Urothelium cell line (cell line): ENCODE measurements around the gene ITPKC.
"Not testable (repeated sequence)": the region's sequence is repeated elsewhere in the genome, so short reads cannot be mapped to it uniquely, and the experiment has no call there.

Source experiments
- DNase-seq: peaks from one replicate; pipeline ENCODE4 v3.0.0; 2011; ENCODE audit warnings: low spot score, mixed read lengths
- FAIRE-seq: peaks from 2 replicates; lab custom pipeline; 2011; peaks lifted over from hg19 to GRCh38; lab: Jason Lieb, UNC

ITPKC gene

DNA sequence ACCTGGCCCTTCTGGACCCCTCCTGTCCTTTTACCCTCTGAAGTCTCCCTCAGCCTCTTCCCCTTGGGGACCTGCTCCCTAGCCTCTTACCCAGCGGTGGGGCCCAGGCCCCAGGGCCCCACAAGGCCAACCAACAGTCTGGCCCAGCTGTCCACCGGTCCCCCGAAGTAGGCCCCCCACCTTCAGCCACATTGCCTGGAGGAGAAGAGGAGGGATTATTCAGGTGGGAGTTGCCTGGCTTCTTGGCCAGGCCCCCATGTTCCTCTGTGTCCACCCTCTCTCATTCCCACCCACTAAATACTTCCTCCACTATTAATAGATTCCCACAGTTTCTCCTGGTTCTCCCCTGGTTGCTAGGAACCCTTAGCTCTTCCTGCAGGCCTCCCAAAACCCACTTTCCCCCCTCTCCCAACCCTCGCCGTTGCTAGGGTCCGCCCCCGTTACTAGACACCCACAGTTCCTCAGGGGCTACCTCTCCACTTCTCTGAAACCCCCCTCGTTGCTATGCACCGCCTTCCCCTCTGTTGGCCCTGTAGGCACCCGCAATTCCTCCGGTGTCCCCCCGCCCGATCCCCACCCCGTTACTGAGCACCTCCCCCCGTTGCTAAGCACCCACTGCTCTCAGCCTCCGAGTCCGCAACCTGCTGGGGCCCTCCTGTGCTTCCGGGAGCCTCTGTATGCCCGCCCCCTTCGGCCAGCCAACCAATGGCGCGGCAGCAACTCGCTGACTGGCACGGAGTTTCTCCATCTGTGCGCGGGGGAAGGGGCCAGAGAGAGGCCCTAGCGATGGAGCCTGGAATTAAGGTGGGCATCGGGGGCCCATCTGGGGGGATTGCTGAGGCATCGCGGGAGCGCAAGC is 2.2 kb upstream of the ITPKC start:
- DNase-seq (peak; percentile 94), FAIRE-seq (peak; percentile 20)

GRCh38 chr19:40716031-40716481 is 856 bp upstream of the ITPKC start:
- DNase-seq (peak; percentile 81), FAIRE-seq (no peak)

DNA sequence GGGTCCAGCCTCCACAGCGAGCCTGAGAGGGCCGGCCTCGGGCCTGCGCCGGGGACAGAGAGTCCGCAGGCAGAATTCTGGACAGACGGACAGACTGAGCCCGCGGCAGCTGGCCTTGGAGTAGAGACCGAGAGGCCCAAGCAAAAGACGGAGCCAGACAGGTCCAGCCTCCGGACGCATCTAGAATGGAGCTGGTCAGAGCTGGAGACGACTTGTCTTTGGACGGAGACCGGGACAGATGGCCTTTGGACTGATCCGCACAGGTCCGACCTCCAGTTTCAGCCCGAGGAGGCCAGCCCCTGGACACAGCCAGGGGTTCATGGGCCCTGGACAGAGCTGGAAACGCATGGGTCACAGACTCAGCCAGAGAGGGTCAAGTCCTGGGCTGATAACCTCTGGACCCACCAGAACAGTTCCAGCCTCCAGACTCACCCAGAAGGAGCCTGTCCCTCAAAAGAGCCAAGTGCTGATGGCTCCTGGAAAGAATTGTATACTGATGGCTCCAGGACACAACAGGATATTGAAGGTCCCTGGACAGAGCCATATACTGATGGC is 490 bp downstream of the ITPKC start:
- FAIRE-seq = no peak
- DNase-seq = no peak

- no peak for DNase-seq
- no peak for FAIRE-seq
Measured at GRCh38 chr19:40717880-40718773, 1.2 kb downstream of the ITPKC start.

- DNase-seq (peak; percentile 51), FAIRE-seq (no peak)
Measured at GRCh38 chr19:40718774-40719391, 2.0 kb downstream of the ITPKC start.

GRCh38 chr19:40719414-40719894 is 2.5 kb downstream of the ITPKC start:
- no peak for DNase-seq
- FAIRE-seq = no peak

DNA sequence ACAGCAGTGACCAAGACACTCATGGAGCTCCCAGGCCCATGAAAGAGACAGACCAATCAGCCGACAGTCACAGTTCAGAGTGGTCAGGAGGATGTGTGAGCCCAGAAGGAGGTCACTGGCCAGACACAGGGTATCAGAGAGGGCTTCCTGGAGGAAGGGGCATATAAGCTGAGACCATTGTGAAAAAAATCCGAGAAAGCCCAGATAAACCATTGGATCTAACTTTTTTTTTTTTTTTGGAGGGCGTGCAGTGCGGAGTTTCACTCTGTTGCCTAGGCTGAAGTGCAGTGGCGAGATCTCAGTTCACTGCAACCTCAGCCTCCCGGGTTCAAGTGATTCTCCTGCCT is 4.2 kb downstream of the ITPKC start:
- FAIRE-seq (no peak), DNase-seq (no peak)

GRCh38 chr19:40721936-40722661 is 5.2 kb downstream of the ITPKC start:
- DNase-seq = no peak
- FAIRE-seq = no peak

DNA sequence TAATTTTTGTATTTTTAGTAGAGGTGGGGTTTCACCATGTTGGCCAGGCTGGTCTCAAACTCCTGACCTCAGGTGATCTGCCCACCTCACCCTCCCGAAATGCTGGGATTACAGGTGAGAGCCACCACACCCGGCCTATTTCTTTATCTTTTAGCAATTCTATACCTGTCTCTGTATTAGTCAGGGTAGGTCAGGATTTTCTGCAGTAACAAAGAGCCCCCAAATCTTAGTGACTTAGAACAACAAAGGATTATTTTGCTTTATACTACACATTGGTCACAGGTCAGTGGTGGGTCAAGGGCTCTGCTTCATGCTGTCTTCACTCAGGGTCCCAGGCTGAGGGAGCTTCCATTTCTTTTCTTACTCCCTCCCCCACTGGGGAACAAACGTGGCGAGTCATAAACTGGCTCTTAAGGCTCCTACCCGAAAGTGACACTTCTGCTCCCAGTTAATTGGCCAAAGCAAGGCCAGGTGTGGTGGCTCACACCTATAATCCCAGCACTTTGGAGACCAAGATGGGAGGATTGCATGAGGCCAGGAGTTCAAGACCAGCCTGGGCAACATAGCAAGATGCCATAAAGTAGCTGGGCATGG is 6.8 kb downstream of the ITPKC start:
- no peak for FAIRE-seq
- DNase-seq = no peak

- DNase-seq (no peak), FAIRE-seq (no peak)
Measured at GRCh38 chr19:40724315-40724714, 7.4 kb downstream of the ITPKC start.

- DNase-seq (no peak), FAIRE-seq (no peak)
Measured at GRCh38 chr19:40724855-40725254, 7.9 kb downstream of the ITPKC start.

GRCh38 chr19:40726279-40726678 is 9.4 kb downstream of the ITPKC start:
- DNase-seq (no peak), FAIRE-seq (no peak)

- DNase-seq, FAIRE-seq: not testable (repeated sequence)
Measured at GRCh38 chr19:40730065-40730464, 13.2 kb downstream of the ITPKC start.

GRCh38 chr19:40732304-40732703 is 15.4 kb downstream of the ITPKC start:
- not testable (repeated sequence) for FAIRE-seq, DNase-seq

DNA sequence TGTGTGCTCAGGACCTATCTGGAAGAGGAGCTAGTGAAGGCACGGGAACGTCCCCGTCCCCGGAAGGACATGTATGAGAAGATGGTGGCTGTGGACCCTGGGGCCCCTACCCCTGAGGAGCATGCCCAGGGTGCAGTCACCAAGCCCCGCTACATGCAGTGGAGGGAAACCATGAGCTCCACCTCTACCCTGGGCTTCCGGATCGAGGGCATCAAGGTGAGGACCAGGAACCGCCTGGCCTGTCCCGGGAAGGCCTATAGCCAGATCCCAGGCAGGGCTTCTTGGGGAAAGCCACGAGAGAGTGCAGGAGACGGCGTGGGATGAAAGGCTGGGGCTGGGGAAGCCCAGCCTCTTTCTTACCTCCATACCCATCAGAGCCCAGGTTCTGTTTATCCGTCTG is 16.2 kb downstream of the ITPKC start:
- no peak for DNase-seq
- no peak for FAIRE-seq

DNA sequence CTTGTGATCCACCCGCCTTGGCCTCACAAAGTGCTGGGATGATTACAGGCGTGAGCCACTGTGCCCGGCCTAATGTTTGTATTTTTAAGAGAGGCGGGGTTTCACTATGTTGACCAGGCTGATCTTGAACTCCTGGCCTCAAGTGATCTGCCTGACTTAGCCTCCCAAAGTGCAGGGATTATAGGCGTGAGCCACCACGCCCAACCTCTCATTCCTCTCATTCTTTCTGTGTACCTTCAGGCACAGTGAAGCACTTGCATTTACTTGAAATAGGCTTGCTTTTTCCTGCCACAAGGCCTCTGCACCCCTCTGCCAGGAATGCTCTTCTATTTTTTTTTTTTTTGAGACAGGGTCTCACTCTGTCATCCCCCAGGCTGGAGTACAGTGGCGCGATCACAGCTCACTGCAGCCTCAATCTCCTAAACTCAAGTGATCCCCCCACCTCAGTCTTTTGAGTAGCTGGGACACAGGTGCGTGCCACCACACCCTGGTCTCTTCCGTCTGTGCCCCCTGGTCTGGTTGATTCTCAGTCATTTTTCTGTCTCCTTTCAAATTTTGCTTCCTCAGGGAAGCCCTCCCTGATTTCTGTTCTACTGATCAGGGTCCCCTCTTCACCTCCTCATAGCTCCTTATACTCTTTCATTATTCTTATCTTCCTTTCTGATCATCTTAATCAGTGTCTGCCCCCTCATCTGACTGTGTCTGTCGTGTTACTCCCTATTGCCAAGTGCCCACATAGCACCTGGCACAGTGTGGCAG is 18.3 kb downstream of the ITPKC start:
- no peak for DNase-seq
- FAIRE-seq = no peak

DNA sequence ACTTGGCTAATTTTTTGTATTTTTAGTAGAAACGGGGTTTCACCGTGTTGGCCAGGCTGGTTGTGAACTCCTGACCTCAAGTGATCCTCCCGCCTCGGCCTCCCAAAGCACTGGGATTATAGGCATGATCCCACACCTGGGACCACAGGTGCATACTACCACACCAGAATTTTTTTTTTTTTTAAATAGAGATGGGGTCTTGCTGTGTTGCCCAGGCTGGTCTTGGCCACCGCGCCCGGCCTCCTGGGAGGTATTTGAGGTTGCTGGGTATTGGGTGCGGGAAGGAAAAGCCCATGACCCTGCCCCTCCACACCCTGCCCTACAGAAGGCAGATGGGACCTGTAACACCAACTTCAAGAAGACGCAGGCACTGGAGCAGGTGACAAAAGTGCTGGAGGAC is 19.7 kb downstream of the ITPKC start:
- FAIRE-seq = no peak

DNA sequence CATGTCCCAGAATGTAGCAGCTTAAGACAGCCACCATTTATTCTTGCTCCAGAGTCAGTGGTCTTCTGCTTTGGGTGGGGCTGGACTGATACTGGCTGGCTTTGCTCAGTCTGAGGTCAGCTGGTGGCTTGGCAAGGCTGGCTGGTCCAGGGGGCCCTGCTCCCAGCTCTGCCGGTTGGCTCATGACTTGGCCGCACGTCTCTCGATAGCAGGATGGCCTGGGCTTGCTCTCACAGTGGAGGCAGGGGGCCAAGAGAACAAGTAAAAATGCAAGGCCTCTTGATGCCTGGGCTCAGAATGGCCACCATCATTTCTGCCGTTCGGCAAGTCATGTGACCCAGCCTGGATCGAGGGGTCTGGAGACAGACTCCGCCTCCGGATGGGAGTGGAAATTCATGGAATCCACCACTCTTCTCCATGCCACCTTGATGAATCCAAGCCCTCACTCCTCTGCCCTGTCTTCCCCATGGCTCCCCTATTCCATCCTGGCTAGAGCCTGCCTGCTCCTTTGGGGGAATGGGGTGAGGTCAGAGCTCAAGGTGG is 20.3 kb downstream of the ITPKC start:
- DNase-seq (no peak), FAIRE-seq (no peak)

More for the DNA sequence above, 19.7 kb downstream of the ITPKC start:
- DNase-seq = no peak
